Gastrocnemius medialis (tissue), 4 donors: ENCODE data around the gene KIFC3. TPM values are rescaled to one million over a fixed set of nuclear protein-coding genes. Genes with fewer than 3 reads are reported as not detected.

ENCODE experiments used
- ATAC-seq, 2 donors: fragments of 150-250 bp; one replicate each; pipeline ENCODE4 v1.9.1; 2016
- DNase-seq, 2 donors: peaks; one replicate each; pipeline ENCODE4 v3.0.0-alpha.2; 2019
- H3K27ac ChIP-seq, 4 donors: fragments of 200-600 bp; sonication (generic); 1 replicate in 1 of 4; 2 replicates in 3 of 4; pipeline ENCODE4 v1.5.1; 2016 to 2018; ENCODE audit warnings: mild to moderate bottlenecking in 2 of 4, moderate library complexity in 1 of 4
- H3K27me3 ChIP-seq, 3 donors: fragments of 200-600 bp; sonication (generic) in 2 of 3; 1 replicate in 1 of 3; 2 replicates in 2 of 3; pipeline versions ENCODE4 v1.5.1 to v1.6.0; 2016 to 2019; ENCODE audit warnings: mild to moderate bottlenecking in 1 of 3, moderate library complexity in 1 of 3
- H3K36me3 ChIP-seq, 2 donors: fragments of 200-600 bp; sonication (generic) in 1 of 2; one replicate each; pipeline ENCODE4 v1.5.1; 2017 to 2018
- H3K4me1 ChIP-seq, 2 donors: fragments of 200-600 bp; sonication (generic) in 1 of 2; one replicate each; pipeline ENCODE4 v1.5.1; 2016 to 2017; ENCODE audit warnings: mild to moderate bottlenecking in 2 of 2
- H3K4me3 ChIP-seq, 4 donors: fragments of 200-600 bp; sonication (generic) in 3 of 4; 1 replicate in 1 of 4; 2 replicates in 3 of 4; pipeline ENCODE4 v1.5.1; 2016 to 2019; ENCODE audit warnings: mild to moderate bottlenecking in 2 of 4
- H3K9me3 ChIP-seq, 3 donors: fragments of 200-600 bp; sonication (generic) in 2 of 3; 1 replicate in 1 of 3; 2 replicates in 2 of 3; pipeline ENCODE4 v1.5.1; 2016 to 2019
- CTCF ChIP-seq, 5 experiments: fragments of 450-650 bp in 3 of 5; fragments of 200-600 bp in 2 of 5; sonication (generic) in 2 of 5; IDR thresholded peaks in 4 of 5; conservative IDR thresholded peaks in 1 of 5; 1 replicate in 4 of 5; 2 replicates in 1 of 5; pipeline ENCODE4 v1.5.1; 2016 to 2019; ENCODE audit warnings: antibody characterized with exemption in 5 of 5, mild to moderate bottlenecking in 3 of 5, moderate library complexity in 3 of 5
- POLR2A ChIP-seq, 2 donors: fragments of 450-650 bp; IDR thresholded peaks; one replicate each; pipeline ENCODE4 v1.6.1; 2017; ENCODE audit warnings: antibody characterized with exemption in 2 of 2, mild to moderate bottlenecking in 2 of 2, moderate library complexity in 2 of 2
- in situ Hi-C, 4 donors: fragments of 200-750 bp; cut with MboI; loops; one replicate each; pipeline versions ENCODE4 v1.15.0 to v1.8.0; 2017; ENCODE audit warnings: low sequenced_read_pairs in 4 of 4
- intact Hi-C: fragments of 100-400 bp; cut with DNase I; formaldehyde crosslinking; loops from one replicate; pipeline ENCODE4 v1.15.1; 2023; ENCODE audit warnings: low total_unique reads
- total RNA-seq, 4 donors: library from RNA; depleted of rRNA; stranded (reverse); fragments of >200 nt; gene quantifications; one replicate each; pipeline versions ENCODE4 v1.1.0 to v1.2.3, GENCODE V29; 2016

Gene KIFC3
- total RNA-seq, 4 donors from 2014 or later = 2.1 to 12.0 (median 3.2) TPM

DNA sequence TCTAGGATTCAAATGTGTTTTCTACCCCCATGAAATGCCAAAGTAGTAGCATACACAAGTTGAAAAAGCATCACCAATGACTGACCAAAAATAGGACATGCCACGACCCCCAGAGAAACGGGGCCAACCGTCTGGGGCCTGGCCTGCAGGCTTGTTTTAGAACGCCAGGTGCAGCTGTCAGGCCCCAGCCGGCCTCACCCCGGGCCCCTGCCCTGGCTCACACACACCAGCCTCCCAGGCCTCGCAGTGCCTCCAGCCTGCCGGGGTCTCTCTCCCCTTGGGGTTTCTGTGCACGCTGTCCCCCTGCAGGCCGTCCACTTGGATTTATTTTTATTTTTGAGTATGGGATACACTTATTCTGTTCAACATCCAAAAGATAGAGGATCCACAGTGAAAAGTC, 58.8 kb downstream of the KIFC3 start:
- TF ChIP-seq POLR2A (IDR thresholded peaks at IDR 0.05) = no peak
- TF ChIP-seq CTCF (IDR thresholded peaks at IDR 0.05 in 4 of 5, conservative IDR thresholded peaks at IDR 0.05 in 1 of 5) = no peak
- DNase-seq (no peak), ATAC-seq (no peak)
- Histone ChIP-seq H3K27ac (no peak overlapping the region), H3K27me3 (no peaks in the 10 kb centered on the region), H3K36me3 (no peaks in the 10 kb centered on the region), H3K9me3 (no peaks in the 10 kb centered on the region), H3K4me3 (no peak overlapping the region), H3K4me1 (no peaks in the 10 kb centered on the region)
- intact Hi-C loops = no loop called here
- in situ Hi-C loops = loop anchor here in 2 of 4 donors (25.0 kb wide), 2 partner anchors 269 to 306 kb away; partner anchors contain the start of genes CIAPIN1 (in 1 of the 2), COQ9 (in 1 of the 2), USB1 (in 1 of the 2) and ZNF319 (in 1 of the 2)

GRCh38 chr16:57742543-57742942, 59.7 kb downstream of the KIFC3 start:
- Histone ChIP-seq H3K27me3 (no peaks in the 10 kb centered on the region), H3K9me3 (no peaks in the 10 kb centered on the region), H3K4me1 (no peaks in the 10 kb centered on the region), H3K36me3 (no peaks in the 10 kb centered on the region), H3K27ac (no peak overlapping the region), H3K4me3 (no peak overlapping the region)
- DNase-seq = no peak
- TF ChIP-seq CTCF (IDR thresholded peaks at IDR 0.05 in 4 of 5, conservative IDR thresholded peaks at IDR 0.05 in 1 of 5) (no peak), POLR2A (IDR thresholded peaks at IDR 0.05) (no peak)
- no peak for ATAC-seq
- in situ Hi-C loops = loop anchor here in 2 of 4 donors (25.0 kb wide), 2 partner anchors 270 to 305 kb away; partner anchors contain the start of genes CIAPIN1 (in 1 of the 2), COQ9 (in 1 of the 2), USB1 (in 1 of the 2) and ZNF319 (in 1 of the 2)
- intact Hi-C loops = no loop called here

DNA sequence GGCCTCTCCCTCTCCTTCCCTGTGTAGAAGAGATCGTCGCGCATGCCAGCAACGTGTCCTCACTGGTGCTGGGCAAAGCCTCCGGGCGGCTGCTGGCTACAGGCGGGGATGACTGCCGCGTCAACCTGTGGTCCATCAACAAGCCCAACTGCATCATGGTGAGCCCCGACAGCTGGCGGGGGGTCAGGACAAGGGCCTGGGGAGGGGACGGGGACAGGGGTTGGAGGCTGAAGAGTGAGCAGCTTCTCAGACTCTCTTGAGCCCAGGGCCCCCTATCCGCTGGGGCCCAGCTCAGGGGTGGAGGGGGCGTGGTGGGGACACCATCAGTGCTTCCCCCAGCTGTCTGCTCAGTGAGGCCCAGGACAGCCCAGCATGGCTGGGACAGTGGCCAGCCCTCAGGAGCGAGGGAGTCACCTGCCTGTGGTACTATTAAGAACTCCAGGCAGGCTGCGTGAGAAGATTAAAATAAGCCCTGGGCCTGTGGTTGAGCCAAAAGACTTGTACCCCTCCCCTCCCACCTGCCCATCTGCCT, 60.6 kb downstream of the KIFC3 start:
- Histone ChIP-seq H3K9me3 (no peaks in the 10 kb centered on the region), H3K36me3 (no peaks in the 10 kb centered on the region), H3K27me3 (no peaks in the 10 kb centered on the region), H3K4me1 (peaks cover 2% of the 10 kb centered on the region in 2 donors), H3K27ac (no peak overlapping the region), H3K4me3 (no peak overlapping the region)
- in situ Hi-C loops (loop anchor here in 2 of 4 donors (25.0 kb wide), 2 partner anchors 271 to 304 kb away; partner anchors contain the start of genes CIAPIN1 (in 1 of the 2), COQ9 (in 1 of the 2), USB1 (in 1 of the 2) and ZNF319 (in 1 of the 2)), intact Hi-C loops (no loop called here)
- no peak for DNase-seq
- ATAC-seq = no peak
- TF ChIP-seq POLR2A (IDR thresholded peaks at IDR 0.05) = no peak
- no peak for TF ChIP-seq CTCF (IDR thresholded peaks at IDR 0.05 in 4 of 5, conservative IDR thresholded peaks at IDR 0.05 in 1 of 5)

DNA sequence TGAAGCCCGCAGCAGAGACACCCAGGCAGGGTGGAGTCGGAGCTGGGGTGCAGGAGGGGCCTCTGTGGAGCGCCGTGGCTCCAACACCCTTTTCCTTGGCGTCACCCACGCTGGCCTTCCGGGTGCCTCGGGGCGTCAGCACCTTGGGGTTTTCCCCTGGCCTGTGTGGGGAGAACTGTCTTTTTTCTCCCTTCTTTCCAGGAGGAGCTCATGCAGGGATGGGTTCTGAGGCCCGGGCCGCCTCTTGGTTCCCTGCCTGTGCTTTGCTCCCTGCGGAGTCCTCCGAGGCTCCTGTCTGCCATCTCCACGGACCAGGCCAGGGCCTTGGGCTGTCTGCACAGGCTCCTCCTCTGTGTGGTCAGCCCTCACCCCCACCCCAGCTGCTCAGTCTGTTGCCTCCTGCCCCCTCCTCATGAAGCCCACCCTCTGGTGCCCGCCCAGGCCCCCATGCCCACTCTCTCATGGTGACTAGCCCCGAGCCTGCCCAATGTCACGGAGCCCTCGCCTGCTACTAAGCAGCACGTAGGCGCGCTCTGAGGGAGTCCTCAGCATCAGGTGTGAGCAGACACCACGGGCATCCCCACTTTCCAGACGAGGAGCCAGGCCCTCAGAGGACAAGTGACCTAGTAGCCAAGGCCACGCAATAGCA, 61.7 kb downstream of the KIFC3 start:
- in situ Hi-C loops = loop anchor here in 2 of 4 donors (25.0 kb wide), 2 partner anchors 272 to 303 kb away; partner anchors contain the start of genes CIAPIN1 (in 1 of the 2), COQ9 (in 1 of the 2), USB1 (in 1 of the 2) and ZNF319 (in 1 of the 2)
- TF ChIP-seq CTCF (IDR thresholded peaks at IDR 0.05 in 4 of 5, conservative IDR thresholded peaks at IDR 0.05 in 1 of 5) (no peak), POLR2A (IDR thresholded peaks at IDR 0.05) (no peak)
- Histone ChIP-seq H3K36me3 (no peaks in the 10 kb centered on the region), H3K9me3 (no peaks in the 10 kb centered on the region), H3K27ac (no peak overlapping the region), H3K4me3 (no peak overlapping the region), H3K27me3 (no peaks in the 10 kb centered on the region), H3K4me1 (peaks cover 9 to 12% of the 10 kb centered on the region in 2 donors)
- DNase-seq = no peak
- no peak for ATAC-seq
- intact Hi-C loops = no loop called here
